HEK293T (cell line): ENCODE results near the gene NID1.

Experiments
- ARNT ChIP-seq: fragments of 450-650 bp; IDR thresholded peaks from 2 replicates; pipeline ENCODE4 v1.6.1; 2017; ENCODE audit warnings: mild to moderate bottlenecking
- ELF4 ChIP-seq: fragments of 450-650 bp; IDR thresholded peaks from 2 replicates; pipeline ENCODE4 v1.6.1; 2017; ENCODE audit warnings: antibody characterized with exemption
- FOXK2 ChIP-seq: fragments of 450-650 bp; IDR thresholded peaks from 2 replicates; pipeline ENCODE4 v1.6.1; 2016; ENCODE audit warnings: mild to moderate bottlenecking
- FOXM1 ChIP-seq: fragments of 450-650 bp; IDR thresholded peaks from 2 replicates; pipeline ENCODE4 v1.6.1; 2017; ENCODE audit warnings: mild to moderate bottlenecking, borderline replicate concordance
- SP1 ChIP-seq: fragments of 450-650 bp; IDR thresholded peaks from 2 replicates; pipeline ENCODE4 v1.6.1; 2017

DNA sequence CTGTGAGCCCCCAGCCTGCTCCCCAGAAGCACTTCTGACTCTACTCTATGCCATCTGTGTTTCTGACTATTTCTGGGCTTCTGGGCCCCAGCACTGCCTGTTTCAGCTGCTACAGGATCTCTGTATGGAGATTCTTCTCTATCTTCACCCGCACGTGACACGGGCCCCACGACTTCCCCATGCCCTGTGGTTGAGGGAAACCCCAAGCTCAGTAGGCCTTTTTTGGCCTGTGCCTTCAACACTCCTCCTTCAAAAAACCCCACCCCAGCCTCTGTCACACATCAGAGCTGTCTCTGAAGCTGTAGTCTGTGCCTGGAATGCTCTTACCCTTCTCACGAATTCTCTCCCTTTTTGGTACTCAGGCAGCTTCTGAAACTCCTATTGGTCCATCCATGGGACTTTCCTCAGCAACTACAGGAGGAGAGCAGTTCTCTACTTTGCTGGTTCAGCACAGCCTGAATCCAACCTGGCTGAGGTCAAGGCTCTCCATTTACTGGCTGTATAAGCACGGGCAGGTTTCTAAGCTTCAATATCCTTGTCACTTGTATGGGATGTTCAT lies 2.0 kb upstream of the NID1 start:
- TF ChIP-seq FOXK2 (no peak), ELF4 (no peak), SP1 (no peak), FOXM1 (no peak), ARNT (no peak)
